Glomerular visceral epithelial cell (primary cell): ENCODE measurements around the gene TPRX1.
"Not testable (repeated sequence)": the region's sequence is repeated elsewhere in the genome, so short reads cannot be mapped to it uniquely, and the experiment has no call there.

ENCODE experiments used
- DNase-seq: peaks from one replicate; pipeline ENCODE4 v3.0.0-alpha.2; 2016; ENCODE audit errors: extremely low spot score

Gene TPRX1

DNA sequence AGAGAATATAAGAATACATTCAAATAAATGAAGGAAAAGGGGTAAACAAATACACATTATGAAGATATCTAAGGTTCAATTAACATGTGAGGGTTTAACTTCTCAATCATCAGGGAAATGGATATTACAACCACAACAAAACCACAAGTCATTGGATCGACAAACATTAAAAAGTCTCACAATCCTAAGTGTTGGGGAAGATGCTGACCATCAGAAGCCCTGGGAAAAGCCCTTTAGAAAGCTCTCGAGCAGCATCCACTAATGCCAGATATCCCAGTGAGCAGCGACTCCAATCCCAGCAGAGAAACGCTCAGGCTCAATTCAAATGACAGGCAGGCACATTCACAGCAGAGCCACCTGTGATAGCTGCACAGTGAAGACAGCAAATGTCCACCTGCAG is 3.1 kb downstream of the TPRX1 start:
- no peak for DNase-seq

DNA sequence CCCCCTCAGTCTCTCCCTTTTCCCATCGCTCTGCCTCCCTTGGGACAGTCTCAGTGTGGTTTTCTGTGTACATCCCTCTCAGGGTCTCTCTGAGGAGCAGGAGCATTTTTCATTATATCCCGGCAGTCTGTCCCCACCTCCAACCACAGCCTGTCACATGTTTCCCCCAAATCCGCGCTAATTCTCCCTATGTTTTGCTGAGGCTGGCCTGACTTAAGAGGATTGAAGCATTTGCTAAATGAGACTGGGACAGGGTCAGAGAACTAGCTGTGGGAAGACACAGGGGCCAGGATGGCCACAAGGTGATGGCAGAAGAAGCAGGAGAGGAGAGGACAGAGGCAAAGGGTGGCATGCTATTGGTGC is 5.5 kb downstream of the TPRX1 start:
- no peak for DNase-seq

DNA sequence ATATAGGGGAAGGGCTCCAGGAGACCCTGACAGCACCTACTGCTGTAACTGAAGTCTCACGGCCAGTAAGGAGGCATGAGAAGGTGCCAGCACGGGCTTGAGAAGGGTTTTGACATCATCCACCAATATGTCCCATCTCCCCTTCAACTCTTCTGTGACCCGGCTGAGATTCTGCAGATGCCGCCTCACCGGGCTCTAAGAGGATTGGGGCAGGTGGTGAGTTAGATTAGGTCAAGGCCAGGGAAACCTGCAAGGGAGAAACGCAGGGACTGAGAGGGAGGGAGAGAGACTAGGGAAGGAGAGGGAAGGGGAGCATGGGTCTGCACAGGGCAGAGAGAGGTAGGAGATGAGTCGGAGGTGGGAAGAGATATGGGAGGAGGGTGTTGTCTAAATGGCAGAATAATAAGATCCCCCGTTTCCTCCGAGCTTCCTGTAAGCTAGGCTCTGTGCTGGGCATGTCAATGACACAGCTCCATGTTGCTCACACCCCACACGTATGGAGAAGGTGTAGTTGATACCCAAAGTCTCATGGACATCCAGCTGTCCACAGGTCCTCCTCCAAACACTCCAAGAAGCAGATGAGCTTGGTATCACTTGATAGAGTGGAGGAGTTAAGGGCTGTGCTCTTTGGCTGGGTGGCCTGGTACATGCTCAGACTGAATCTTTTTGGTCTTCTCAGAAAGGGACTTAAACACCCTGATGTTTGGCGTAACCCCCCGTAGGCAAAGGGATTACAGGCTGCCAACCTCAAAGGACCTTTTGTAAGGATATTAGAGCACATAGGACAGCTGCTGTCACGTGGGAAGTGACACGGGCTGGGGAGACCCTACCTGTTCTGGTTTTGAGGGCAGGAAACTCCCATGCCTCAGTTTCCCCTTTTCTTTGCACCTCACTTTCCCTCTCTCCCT is 6.1 kb downstream of the TPRX1 start:
- DNase-seq: no peak

DNA sequence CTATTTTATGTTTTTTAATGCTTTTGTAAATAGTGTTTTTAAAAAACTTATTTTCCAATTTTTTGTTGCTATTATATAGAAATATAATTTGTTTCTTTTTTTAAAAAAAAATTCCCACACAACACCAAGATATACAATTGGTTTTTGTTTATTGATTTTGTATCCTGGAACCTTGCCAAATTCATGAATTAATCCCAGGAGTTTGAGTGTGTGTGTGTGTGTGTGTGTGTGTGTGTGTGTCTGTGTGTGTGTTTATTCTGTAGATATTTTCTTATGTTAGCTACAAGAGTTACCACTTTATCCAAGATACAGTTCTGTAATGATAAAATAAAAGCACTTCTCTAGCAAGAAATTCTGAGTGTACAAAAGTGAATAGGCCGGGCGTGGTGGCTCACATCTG is 7.6 kb downstream of the TPRX1 start:
- no peak for DNase-seq

DNA sequence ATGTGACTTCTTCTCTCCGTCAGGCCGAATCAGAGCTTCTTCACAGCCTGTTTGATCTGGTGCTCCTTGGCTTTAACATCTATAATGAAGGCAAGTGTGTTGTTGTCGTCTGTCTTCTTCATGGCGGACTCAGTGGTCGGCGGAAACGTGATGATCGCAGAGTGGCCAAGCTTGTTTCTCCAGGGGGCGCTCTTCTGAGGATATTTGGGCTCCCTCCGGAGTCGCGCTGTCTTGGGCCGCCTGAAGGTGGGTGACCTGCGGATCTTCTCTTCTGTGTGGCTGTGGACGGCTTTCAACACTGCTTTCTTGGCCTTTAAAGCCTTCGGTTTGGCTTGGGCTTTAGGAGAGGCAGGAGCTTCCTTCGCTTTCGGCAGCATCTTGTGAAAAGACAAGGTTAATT is 9.8 kb downstream of the TPRX1 start:
- DNase-seq: no peak

DNA sequence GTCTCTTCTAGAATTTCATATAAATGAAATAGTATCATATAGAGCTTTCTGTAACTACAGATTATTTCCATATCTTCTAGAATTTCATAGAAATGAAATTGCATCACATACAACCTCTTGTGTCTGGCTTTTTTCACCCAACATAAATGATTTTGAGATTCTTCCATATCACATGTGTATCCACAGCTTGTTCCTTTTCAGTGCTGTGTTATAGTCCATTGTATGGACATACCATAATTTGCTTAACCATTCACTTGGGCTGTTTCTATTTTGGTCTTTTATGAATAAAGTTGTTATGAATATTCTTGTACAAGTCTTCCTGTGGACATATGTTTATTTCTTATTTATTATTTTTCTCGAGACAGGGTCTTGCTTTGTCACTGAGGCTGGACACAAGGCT is 11.7 kb downstream of the TPRX1 start:
- no peak for DNase-seq

DNA sequence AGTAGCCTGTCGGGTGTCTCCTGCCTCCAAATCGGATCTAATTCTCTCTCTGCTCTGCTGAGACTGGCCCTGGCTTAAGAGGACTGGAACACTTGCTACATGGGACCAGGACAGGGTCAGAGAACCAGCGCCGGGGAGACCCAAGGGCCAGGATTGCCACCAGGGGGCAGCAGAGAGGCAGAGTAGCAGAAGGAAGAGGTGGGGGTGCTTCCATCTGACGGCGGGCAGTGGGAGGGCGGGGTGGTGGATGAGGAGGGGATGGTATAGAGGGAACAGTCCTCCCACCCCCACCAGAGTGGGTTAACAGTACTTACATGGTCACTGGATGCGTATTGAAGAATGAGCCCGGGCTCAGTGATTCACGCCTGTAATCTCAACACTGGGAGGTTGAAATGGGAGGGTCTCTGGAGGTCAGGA is 13.9 kb downstream of the TPRX1 start:
- DNase-seq: peak; percentile 68

DNA sequence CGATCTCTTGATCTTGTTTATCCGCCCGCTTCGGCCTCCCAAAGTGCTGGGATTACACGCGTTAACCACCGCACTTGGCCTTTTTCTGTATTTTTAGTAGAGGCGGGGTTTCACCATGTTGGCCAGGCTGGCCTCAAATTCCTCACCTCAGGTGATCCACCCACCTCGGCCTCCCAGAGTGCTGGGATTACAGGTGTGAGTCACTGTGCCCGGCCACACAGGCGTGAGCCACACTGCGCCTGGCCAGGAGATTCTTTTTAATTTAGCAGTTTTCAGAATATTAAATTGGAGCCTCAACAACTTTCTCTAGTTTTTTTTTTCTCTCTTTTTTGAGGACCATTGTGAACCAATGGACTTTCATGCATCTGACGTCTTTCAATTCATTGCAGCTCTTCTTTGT is 14.5 kb downstream of the TPRX1 start:
- DNase-seq: not testable (repeated sequence)

DNA sequence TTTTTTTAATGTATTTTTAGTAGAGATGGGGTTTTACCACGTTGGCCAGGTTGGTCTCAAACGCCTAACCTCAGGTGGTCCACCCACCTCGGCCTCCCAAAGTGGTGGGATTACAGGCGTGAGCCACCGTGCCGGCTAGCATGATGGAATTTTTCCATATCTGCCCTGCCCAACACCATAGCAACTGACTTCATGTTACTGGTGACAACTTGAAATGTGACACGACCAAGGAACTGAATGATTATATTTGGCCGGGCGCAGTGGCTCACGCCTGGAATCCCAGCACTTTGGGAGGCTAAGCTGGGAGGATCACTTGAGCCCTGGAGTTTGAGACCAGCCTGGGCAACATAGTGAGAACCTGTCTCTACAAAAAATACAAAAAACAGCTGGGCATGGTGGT is 17.0 kb downstream of the TPRX1 start:
- not testable (repeated sequence) for DNase-seq

DNA sequence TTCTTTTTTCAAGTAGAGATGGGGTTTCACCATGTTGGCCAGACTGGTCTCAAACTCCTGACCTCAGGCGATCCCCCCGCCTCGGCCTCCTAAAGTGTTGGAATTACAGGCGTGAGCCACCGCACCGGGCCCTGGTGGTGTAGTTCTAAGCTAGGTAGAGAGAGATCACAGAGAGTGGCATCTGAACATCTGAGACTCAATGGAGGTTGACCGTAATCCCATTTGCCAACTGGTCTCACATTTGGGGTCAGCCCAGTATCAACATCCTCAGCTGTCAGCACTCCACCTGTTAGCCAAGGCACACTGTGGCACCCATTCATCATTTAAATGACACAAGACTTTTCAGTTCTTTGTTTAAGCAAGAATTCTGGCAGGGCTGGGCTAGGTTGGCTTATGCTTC is 17.8 kb downstream of the TPRX1 start:
- DNase-seq: no peak

DNA sequence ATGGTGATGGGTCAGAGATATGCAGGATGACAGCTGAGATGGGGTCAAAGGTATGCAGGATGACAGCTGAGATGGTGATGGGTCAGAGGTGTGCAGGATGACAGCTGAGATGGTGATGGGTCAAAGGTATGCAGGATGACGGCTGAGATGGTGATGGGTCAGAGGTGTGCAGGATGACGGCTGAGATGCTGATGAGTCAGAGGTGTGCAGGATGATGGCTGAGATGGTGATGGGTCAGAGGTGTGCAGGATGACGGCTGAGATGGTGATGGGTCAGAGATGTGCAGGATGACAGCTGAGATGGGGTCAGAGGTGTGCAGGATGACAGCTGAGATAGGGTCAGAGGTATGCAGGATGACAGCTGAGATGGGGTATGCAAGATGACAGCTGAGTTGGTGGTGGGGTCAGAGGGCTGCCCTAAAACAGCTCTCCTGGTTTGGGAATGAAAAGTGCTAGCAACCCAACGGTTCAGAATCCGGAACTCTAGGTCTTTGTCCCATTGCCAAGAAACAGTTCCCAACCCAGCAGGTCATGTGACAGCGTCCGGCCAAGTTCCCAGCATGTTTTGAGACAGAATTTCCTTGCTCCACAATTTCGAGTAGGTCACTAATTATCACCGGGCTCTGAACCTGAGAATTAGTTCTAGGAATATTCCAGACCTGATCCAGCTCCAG is 22.6 kb downstream of the TPRX1 start:
- no peak for DNase-seq

DNA sequence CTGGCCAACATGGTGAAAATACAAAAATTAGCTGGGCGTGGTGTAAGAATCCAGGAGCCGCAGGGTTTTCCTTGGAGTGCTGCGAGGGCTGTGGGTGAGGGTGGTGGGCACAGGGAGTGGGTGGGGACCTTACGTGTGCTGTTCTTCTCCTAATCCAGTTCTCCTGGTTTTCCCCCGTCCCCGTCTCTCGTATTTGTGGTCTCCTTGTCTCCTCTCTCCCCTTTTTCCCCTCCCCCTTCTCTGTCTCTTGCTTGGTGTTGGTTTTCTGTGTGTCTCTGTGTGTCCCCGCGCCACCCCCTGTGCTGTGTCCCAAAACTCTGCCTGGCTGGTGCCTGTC is 24.2 kb downstream of the TPRX1 start:
- DNase-seq: no peak

DNA sequence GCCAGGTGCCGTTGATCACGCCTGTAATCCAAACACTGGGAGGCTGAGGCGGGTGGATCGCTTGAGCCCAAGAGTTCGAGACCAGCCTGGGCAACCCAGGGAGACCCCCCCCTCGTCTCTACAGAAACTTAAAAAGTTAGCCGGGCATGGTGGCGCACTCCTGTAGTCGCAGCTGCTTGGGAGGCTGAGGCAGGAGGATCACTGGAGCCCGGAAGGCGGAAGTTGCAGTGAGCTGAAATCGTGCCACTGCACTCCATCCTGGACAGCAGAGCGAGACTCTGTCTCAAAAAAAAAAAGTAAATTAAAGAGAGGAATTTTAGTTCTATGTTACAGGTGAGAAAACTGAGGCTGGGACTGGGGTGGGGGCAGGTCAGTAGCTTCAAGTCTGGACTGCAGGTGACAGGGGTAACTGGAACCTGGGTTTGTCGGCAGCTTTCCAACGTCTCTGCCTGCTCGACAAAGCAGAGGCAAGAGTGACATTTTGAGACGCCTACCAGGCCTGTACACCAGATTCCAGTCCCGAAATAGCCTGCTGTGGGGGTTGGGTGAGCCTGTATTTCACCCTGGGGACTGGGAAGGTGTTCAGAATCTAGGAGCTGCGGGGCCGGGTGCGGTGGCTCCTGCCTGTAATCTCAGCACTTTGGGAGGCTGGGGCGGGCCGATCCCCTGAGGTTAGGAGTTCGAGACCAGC is 24.7 kb downstream of the TPRX1 start:
- DNase-seq: no peak

DNA sequence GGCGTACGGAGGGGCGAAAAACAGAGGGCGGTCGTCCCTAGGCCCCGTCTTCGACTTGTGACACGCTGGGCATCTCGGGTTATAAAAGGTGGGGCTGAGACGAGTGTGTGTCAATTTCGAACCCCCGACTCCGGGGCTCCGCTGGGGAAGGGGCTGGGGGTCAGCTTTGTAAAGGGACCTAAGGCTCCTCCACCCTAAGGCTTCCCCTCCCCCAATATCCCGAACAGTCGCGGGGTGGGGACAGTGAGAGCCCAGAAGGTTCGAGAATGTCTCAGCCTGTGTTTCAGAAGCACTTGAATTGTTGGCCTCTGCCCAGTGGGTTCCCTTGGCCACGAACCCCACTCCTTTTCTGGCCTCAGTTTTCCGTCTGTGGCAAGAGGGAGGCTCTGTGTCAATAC is 25.4 kb downstream of the TPRX1 start:
- no peak for DNase-seq

DNA sequence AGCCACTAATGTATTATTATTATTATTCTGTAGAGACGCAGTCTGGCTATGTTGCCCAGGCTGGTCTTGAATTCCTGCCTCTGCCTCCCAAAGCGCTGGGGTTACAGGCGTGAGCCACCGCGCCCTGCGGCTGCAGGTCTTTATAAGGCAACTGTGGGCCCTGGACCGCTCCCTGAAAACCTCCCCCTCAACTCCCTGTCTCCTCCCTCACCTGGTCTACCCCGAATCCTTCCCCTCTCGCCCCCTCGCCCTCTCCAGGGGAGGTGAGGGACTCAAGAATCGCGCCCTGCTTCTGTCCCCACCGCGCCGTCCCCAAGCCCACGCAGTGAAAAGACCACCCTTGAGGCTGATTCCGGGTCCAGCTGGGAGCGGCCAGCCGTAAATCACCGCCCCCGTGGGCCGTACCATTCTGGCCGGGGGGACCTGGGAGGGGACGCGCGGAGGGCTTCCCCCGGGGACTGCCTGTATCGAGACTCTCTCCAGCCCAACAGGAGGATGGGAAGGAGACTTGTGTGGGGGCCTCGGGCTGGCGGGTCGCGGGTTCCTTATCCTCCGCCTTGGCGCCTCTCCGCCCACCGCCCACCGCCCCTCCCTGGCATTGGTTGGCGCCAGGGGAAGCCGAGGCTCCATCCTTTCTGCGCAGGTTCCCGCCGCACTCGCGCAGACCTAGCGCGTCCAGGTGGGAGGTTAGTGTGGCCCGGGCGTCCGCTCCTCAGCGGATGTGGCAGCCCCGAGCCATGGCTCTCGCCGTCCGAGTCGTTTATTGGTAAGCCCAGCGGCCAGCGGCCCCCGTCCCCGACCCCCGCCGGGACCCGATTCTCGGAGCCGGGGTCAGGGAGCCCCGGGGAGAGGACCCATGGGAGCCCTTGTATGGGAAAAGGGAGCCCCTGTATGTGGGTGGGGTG is 26.1 kb downstream of the TPRX1 start, which contains the start of gene SELENOW:
SELENOW (plus strand) TSS at position 655 of the 905 bp plus-strand sequence; CDS start at position 738, 83 bp downstream.
- peak; percentile 81 for DNase-seq

DNA sequence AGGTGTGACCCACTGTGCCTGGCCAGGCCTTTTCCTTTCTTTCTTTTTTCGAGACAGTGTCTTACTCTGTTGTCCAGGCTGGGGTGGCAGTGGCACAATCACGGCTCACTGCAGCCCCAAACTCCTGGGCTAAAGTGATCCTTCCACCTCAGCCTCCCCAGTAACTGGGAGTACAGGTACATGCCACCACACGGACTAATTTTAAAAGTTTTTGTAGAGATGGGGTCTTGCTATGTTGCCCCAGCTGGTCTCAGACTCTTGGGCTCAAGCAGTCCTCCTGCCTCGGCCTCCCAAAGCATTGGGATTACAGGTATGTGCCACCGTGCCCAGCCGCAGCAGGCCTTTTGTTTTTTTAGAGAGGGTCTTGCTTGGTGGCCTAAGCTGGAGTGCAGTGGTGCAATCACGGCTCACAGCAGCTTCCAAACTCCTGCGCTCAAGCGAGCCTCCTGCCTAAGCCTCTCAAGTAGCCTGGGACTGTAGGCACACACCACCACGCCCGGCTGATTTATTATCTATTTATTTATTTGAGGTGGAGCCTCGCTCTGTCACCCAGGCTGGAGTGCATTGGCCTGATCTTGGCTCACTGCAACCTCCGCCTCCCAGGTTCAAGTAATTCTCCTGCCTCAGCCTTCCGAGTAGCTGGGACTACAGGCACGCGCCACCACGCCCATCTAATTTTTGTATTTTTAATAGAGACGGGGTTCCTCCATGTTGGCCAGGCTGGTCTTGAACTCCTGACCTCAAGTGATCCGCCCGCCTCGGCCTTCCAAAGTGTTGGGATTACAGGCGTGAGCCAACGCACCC is 26.9 kb downstream of the TPRX1 start:
- not testable (repeated sequence) for DNase-seq

DNA sequence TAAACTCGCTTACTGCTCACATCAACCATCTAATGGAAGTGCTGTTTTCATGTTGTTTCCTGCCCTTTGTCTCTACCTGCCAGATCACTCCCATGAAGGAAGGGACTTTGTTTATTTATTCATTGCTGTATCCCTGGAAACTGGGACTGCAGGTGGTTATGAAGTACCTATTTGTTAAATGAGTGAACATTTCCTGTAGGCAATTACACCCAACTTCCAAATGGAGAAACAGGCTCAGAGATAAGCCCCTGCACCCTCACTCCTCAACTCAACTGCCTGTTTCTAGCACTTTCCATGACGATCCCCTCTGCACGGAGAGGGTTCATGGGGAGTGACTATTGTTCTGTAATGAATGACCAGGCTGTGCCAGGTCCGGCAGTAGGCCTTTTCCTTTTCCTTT is 27.8 kb downstream of the TPRX1 start:
- no peak for DNase-seq

DNA sequence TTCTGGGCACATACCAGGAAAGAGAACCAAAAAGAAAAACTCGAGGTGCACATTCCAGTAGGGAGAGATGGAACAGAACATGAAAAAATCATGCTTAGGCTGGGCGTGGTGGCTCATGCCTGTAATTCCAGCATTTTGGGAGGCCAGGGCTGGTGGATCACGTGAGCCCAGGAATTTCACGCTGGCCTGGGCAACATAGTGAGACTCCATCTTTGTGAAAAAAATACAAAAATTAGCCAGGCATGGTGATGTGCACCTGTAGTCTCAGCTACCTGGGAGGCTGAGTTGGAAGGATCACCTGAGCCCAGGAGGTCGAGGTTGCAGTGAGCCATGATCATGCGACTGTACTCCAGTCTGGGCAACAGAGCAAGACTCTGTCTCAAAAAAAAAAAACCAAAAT is 33.1 kb downstream of the TPRX1 start:
- not testable (repeated sequence) for DNase-seq

DNA sequence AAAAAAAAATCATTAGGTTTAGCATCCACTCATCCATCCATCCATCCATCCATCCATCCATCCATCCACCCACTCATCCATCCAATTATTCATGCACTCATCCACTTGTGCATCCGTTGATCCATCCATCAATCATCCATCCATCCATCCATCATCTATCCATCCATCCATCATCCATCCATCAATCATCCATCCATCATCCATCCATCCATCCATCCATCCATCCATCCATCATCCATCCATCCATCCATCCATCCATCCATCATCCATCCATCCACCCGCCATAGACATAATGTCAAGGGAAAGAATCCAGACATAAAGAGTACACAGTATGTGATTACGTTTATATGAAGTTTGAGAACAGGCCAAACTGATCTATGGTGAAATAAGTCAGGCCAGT is 34.8 kb downstream of the TPRX1 start:
- DNase-seq: no peak

DNA sequence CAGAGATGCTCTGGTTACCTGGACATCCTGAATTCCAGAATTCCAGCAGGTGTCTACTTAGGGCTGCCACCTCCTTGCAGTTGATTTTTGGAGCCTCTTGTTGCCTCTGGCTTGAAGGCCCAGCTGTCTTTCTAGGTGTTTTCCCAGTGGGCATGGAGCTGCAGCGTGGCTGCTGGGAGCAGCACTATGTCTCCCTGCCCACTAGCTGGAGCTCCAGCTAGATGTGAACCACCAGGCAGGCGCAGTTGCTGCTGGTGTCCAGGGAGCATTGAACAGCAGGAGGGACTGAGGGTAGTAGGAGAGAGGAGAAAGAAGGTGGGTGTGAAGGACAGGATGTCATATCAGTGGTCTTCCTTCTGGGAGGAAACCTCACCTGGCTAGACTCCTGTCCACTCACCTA is 35.7 kb downstream of the TPRX1 start:
- DNase-seq: no peak

DNA sequence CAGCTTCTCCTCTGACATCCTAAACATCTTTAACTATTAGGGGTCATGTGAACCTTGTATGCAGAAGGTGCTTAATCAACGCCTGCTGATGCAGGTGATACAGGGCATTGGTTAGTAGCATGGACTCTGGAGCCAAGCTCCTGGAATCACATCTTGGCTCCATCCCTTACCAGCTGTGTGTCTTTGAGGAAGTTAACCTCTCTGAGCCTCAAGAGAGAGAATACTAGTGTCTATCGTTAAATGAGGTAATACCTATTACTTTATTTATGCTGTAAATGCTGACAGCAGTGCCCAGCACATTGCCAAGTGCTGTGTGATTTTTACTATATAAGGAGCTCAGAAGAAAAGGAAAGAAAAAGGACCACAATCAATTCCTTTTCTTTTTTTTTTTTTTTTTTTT is 37.0 kb downstream of the TPRX1 start:
- no peak for DNase-seq
